DLD1 (cell line): ENCODE data around the gene SPTLC2.
"Not testable (repeated sequence)": the region's sequence is repeated elsewhere in the genome, so short reads cannot be mapped to it uniquely, and the experiment has no call there.

Source experiments
- in situ Hi-C: cut with HindIII; loops from 2 replicates; pipeline ENCODE4 v1.10.0; 2017; ENCODE audit warnings: low sequenced_read_pairs

SPTLC2 gene

GRCh38 chr14:77616454-77617229, at the start of gene SPTLC2:
SPTLC2 (minus strand) TSS chr14:77616637; CDS start chr14:77616579, 58 bp downstream.
- in situ Hi-C loops = no loop called here

DNA sequence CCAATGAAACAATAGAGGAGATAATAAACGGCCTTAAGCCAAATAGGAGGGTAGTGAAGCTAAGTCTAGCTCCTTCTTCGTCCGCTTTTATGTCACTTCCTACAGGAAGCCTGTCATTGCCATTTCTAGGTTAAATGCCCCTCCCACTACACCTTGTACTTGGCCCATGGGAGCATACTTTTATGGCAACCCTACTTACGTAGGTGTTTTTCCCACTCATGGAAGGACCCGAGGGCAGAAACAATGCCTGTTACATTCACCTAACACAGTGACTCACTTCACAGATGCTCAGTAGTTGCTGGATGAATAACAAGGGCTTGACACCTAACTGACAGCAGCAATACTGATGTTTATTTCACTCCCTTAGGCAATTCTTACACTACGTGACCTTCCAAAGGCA, 46.9 kb upstream of the SPTLC2 start:
- in situ Hi-C loops = no loop called here

DNA sequence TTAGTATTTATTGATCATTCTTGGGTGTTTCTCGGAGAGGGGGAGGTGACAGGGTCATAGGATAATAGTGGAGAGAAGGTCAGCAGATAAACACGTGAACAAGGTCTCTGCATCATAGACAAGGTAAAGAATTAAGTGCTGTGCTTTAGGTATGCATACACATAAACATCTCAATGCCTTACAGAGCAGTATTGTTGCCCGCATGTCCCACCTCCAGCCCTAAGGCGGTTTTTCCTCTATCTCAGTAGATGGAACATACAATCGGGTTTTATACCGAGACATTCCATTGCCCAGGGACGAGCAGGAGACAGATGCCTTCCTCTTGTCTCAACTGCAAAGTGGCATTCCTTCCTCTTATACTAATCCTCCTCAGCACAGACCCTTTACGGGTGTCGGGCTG, 45.1 kb upstream of the SPTLC2 start:
- in situ Hi-C loops = not testable (repeated sequence)

DNA sequence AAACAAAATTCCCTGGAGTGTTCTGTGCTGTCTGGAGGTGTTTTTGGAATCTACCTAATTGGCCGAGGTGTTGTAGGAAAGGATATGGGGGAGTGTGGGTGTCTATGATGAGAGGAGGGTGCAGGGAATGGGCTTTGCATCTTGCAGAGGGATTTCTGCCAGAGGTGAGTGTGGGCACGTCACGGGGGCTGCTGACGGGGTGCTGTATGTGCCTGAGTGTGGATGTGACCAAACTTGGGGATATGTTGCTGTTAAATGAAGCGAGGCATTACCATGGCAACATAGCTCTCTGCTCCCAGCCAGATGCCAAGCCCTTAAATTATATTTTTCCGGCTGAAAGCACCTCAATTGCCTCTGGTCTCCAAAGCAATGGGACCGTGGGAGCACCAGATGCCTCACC, 44.3 kb upstream of the SPTLC2 start:
- in situ Hi-C loops = no loop called here

DNA sequence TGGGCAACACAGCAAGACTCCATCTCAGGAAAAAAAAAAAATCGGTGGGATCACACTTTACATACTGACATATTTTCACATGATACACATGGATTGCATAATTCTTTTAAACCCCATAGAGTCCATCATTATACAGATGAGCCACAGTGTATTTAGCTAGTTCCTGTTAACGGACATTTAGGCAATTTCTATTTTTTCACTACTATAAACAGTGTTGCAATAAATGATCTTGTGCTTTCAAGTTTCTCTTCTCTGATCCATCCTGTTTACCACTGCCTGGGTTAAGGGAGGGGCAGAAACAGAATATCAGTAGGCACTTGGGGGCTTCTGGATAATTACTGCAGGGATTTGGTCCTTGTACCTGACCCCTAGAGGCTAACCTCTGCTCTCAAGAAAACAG, 43.4 kb upstream of the SPTLC2 start:
- in situ Hi-C loops = no loop called here

GRCh38 chr14:77657280-77657679, 40.8 kb upstream of the SPTLC2 start:
- in situ Hi-C loops = no loop called here

GRCh38 chr14:77654001-77654441, 37.6 kb upstream of the SPTLC2 start:
- in situ Hi-C loops = no loop called here

DNA sequence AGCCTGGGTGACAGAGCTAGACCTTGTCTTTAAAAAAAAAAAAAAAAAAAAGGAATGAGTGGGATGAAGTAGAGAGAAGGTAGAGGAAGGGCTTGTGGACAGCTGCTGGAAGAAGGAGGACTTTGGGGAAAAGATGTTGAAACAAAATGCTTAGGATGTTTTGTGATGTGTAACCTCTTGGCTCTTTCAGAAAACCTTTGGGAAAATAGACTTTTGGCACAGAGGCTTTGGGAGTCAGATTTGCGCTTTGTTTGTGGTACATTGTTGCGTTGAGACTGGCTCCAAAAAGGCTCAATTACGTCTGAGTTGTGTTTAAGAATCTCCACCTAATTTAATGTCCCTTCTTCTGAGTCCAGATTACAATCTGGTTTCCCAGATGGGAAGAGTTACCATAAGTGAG, 32.9 kb upstream of the SPTLC2 start:
- in situ Hi-C loops = no loop called here

- in situ Hi-C loops = no loop called here
Measured at GRCh38 chr14:77648520-77649200, 32.2 kb upstream of the SPTLC2 start.

GRCh38 chr14:77647853-77648252, 31.4 kb upstream of the SPTLC2 start:
- in situ Hi-C loops = no loop called here

DNA sequence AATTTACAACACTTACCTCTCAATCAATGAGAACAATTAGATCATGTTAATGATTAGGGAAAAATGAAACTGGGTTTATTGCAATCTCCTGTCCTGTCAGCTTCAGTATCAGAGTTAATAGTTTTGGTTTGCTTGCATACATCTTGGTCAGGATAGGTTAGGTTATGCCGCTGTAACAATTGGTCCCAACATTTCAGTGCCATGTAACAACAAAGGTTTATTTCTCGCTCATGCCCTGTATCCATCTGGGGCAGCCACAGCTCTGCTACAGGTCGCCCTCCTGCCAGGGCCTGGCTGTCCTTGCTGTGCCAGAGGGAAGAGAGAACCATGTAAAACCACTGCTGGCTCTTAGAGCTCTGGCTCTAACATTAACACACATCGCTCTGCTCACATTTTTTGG, 30.5 kb upstream of the SPTLC2 start:
- in situ Hi-C loops = no loop called here

GRCh38 chr14:77645520-77646230, 29.2 kb upstream of the SPTLC2 start:
- in situ Hi-C loops = no loop called here

GRCh38 chr14:77642407-77642806, 26.0 kb upstream of the SPTLC2 start:
- in situ Hi-C loops = no loop called here

GRCh38 chr14:77641534-77642341, 25.3 kb upstream of the SPTLC2 start:
- in situ Hi-C loops = no loop called here

- in situ Hi-C loops = no loop called here
Measured at GRCh38 chr14:77640756-77641533, 24.5 kb upstream of the SPTLC2 start.

DNA sequence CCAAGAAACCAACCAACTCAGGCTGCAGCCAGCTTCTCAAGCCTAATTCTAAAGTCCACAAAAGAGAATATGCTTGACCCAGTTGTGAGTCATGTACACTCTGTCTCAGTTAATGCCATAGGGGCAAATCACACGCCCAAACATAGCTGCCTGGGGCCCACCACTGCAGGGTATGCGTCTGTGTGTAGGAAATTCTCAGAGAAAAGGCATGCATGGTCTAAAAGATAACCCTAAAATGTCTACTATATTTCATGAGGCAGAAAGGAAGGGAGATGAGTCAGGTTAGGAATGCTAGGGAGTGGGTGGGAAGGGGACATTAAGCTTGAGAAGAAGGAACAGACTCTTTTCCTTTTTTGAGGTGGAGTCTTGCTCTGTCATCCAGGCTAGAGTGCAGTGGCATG, 22.3 kb upstream of the SPTLC2 start:
- in situ Hi-C loops = no loop called here

DNA sequence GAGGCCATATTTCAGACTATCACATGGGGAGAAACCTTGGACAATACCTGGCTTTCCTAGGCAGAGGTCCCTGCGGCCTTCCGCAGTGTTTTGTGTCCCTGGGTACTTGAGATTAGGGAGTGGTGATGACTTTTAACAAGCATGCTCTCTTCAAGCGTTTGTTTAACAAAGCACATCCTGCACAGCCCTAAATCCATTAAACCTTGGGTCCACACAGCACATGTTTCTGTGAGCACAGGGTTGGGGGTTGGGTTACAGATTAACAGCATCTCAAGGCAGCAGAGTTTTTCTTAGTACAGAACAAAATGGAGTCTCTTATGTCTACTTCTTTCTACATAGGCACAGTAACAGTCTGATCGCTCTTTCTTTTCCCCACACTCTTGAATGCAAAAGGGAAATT, 19.4 kb upstream of the SPTLC2 start:
- in situ Hi-C loops = not testable (repeated sequence)

DNA sequence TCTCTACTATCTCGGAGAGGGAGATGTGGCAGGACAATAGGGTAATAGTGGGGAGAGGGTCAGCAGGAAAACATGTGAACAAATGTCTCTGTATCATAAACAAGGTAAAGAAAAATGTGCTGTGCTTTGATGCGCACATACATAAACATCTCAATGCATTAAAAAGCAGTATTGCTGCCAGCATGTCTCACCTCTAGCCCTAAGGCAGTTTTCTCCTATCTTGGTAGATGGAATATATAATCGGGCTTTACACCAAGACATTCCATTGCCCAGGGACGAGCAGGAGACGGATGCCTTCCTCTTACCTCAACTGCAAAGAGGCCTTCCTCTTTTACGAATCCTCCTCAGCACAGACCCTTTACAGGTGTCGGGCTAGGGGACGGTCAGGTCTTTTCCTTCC, 19.0 kb upstream of the SPTLC2 start:
- in situ Hi-C loops = not testable (repeated sequence)

- in situ Hi-C loops = no loop called here
Measured at GRCh38 chr14:77630111-77630510, 13.7 kb upstream of the SPTLC2 start.

GRCh38 chr14:77625360-77625759, 8.9 kb upstream of the SPTLC2 start:
- in situ Hi-C loops = no loop called here
